Activated CD4-positive, alpha-beta T cell treated with anti-CD3 and anti-CD28 coated beads for 24 hours (primary cell): ENCODE results near the gene AMELX.

Source experiments
- DNase-seq, 2 donors: peaks; one replicate each; pipeline ENCODE4 v3.0.0-alpha.2; 2020; ENCODE audit warnings: low read depth in 2 of 2

Gene AMELX

DNA sequence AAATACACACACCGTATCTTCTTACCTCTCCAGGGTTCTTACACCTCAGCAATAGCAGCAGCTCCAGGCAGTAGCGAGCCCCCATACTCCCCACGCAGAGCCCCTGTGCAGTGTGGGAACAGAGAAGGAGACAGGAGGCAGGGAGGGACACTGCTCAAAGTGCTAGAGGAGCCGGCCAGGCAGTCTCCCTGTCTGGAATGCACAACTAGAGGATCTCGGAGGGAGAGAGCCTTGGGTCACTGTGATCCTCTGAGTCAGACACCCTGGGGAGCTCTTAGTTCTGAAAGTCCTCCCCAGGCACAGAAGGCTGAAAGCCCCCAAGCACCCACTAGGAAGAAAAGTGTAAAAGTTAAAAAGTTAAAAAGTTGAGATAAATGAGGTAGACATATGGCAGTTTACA is 16.0 kb downstream of the AMELX start:
- no peak for DNase-seq

DNA sequence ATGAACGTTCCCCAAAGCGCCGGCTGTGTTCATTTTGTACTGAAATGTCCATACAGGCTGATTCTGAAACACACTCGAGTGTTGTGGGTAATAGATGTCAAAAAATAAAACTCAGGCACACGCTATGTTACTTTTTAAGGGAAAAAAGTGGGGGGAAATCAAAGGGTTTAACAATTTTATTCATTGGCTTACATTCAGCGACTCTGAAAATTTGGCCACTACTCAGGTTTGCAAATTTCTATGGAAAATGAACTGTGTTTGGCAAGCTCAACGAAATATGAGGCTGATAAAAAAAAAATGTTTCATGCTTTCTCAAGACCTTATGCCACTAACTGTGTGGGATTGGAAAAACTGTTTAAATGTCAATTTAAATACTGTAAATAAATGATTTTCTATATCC is 18.5 kb downstream of the AMELX start:
- no peak for DNase-seq

DNA sequence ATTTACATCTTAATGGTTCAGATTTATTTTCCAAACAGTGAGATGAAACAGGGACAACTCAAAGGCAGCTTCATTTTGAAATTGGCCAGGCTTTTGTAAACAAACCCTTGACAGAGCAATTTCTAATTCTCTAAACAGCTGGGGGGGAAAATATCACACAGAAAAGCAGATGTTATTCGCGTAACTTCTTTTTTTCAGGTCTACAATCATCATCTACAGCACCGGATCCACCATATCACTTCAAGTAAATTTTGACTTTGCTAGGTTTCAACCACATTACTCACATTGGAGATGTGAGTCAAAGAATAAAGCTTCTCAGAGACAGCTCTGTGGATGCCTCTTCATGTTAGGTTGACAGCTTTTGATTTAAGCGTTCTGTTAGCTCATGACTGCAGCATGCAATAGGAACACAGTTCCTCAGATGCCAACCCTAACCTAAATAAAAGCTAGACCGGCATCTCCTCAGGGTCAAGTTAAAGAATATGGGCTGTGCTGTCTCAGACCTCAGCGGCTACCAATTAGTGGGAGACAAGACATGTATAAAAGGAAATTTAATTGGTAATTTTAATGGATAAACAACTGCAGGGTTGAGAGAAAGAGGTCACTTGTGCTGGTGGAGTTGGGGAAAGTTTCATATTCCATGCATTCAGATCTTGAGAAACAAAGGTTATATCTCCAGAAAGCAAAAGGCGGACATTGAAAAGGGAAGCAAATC is 26.8 kb downstream of the AMELX start:
- no peak for DNase-seq

DNA sequence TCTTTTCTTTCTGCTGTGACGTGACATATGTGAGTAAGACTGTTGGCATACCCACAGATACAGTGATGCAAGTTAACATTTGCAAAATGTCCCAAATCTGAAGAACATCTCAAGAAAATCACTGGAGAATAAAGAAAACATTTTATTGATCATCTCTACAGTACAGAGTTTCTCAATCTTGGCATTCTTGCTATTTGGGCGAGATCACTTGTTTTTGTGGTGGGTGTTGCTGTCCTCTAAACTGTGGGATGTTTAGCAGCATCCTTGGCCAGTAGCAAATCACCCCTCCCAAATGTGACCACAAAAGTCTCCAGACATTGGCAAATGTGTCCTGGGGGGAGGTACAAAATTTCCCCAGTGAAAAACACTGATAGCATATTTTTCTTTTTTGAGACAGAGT is 28.8 kb downstream of the AMELX start:
- no peak for DNase-seq

DNA sequence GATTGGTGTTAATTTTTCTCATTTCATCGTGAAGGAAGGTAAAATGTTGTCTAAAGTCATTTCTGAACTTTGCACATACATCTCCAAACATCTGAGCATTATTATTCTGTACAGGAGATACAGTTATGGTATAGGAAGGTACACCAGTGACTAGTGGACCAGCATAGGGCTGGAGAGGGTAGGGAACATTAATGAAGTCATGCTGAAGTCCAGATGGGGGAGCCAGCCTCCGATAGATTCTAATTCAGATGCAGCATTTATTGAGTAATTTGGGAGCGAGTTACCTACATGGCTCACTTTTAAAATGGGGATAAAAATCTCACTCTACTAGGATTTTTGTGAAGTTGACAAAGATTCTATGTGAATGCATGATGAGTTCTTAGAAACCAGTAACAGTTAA is 34.9 kb downstream of the AMELX start:
- no peak for DNase-seq

DNA sequence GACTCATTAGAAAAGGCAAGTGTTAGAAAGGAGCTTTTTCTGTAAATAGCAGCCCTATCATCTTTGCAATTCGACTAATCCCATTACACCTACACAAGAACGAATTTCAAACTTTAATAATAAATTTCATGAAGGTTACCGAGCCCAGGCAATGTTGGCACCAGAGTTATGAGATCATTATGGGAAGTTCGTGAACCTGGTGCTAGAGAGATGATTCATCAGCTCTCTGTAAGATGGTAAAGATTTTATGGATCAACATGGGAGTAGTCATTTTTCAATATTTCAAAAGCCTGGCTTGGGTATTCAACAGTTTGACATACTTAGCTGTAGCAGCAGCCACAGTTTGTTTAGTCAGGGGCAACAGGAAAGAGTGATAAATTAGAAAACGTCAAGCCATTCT is 35.8 kb downstream of the AMELX start:
- DNase-seq: no peak

DNA sequence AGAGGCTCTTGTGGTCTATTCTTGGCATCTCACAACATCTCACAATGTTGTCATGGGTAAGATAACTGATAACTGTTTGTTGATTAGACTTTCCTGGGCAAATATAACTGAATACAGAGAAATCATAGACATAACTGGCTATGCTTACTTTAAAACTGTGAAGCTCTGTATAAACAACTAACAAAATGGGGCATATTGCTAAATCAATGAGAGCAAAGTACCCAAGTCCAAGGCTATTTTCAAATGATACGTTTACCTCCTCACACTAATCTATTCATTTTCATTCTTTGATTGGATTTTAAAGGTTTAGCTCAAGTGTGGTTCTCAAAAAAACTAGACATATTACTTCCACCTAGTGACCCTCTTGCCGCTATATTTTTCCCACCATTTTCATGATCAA is 38.6 kb downstream of the AMELX start:
- no peak for DNase-seq

DNA sequence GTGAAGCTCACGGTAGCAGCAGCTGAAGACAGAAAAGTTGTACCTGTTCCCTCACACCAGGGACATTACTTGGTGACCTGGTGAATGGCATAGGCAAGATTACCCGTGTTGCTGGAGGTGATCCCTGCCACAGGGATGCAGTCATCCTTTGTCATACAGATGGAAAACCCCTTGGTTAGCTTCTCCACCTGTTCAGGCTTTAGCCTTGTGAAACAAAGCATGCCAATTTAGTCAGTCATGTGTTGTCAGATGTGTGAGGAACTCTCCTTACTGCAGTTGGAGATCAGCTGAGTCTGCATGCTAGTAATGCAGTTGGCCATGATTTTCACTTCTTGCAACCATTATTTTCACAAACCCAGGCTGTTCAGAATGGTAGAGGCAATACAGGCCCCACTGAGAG is 41.0 kb downstream of the AMELX start:
- DNase-seq: no peak

DNA sequence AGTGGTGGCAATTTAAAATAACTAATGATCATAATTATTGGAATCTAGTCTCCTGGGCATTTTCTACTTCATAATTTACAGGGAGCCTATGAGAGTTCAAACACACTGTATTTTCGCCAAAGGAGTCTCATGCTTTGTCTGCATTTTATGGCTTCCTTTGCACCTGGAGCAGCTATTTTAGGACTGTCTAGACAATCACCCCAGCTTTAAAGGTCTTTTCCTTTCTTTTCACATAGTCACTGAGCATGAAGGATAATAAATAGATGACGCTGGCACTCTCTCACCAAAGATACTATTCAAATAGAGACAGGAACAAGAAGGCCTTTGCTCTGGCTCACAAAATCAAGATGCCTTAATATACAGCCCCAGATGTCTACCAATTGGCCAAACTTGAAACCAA is 43.0 kb downstream of the AMELX start:
- no peak for DNase-seq

DNA sequence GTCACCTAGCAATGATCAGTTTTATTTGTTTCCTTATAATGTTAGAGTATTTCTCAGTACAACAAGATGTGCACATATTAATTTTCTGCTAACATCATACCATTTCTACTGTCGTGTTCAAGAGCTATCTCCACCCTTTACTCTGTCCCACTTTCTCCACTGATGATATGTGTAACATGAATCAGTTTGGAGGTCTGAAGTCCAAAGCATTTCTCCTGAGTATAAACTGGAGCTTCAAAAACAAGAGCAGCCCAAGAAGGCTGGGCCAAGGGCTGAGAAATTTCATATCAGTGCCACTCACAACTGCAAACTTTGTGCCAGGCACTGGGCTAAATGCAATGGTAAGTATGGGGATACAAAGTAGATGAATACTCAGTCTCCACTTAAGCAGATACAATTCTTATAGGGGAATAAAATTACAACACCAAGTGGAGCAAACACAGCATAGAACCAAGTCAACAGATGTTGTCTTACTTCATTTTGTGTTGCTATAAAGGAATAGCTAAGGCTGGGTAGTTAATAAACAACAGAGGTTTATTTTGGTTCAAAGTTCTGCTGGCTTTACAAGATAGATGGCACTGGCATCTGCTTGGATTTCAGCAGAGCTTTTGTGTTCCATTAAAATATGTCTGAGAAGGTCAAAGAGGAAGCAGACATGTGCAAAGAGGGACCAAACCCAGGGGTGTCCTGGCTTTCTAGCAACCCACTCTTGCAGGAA is 44.2 kb downstream of the AMELX start:
- no peak for DNase-seq

DNA sequence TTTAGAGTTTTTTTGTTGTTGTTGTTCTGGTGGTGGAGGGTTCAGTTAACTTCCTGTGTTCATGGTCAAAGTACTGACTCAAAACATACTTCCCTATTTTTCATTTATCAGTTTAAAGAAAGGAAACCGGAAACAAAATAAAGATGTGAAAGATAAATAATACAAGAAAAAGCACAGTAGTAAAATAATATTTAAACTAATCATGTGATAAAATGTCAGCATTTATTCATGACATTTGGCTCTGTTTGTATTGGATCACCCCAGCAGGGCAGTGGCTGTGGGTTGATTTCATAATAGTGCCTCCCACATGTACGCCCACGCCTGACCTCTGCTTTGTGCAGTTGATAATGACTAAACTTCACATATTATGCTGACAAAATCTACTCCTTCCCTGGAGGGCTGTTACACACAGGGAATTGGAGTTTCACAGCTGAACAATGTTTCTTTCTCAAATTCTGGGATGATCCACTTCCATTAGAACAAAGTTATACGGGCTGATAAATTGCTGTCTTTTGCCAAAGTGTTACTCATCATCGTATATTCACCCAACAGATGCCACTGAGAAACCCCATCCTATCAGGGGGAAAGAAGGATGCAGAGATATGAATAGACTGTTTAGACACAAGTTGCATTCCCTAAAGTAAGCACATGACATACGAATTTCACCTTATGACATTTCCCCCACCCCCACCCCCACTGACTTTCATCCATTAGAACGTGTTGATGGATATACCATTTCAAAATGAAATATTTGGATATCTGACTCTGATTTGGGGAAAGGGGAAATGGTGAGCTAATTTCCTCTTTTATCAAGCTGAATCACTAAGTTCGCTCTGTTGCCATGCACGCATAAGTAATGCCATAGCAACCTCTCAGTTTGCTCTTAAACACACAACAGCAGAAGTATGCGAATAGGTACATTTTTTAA is 48.3 kb downstream of the AMELX start:
- no peak for DNase-seq

DNA sequence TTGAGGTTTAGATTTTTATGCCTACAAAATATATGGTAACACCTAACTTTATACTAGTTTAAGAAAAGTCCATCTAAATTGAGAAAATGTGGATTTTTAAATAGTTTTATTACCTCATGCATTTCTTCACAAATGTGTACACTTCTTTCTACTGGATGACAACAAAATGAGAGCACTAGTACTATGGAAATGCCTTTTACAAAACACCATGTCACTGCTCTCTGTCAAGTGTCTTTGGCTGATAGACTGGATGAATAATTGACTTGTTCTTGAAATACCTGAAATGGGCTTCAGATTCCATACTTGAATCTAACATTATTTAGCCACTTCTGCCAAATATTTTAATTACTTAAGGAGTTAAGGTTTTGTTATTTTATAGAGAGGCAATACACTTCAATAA is 49.5 kb downstream of the AMELX start:
- DNase-seq: no peak

DNA sequence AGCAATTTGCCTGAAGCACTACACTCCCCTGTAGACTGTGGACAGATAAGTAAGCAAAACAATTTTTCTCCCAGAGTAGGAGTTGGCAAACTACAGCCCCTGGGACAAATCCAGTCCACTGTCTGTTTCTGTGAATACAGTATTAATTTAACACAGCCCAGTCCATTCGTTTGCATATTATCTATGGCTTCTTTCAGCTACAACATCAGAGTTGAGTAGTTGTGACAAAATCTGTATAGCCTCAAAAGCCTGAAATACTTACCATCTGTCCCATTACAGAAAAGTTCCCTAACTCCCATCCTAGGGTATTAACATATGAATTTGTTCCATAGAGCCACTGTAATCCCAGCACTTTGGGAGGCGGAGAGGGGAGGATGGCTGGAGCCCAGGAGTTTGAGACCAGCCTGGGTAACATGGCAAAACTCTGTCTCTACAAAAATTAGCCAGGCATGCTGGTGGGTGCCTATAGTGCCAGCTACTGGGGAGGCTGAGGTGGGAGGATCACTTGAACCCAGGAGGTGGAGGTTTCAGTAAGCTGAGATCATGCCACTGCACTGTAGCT is 53.0 kb downstream of the AMELX start:
- no peak for DNase-seq

DNA sequence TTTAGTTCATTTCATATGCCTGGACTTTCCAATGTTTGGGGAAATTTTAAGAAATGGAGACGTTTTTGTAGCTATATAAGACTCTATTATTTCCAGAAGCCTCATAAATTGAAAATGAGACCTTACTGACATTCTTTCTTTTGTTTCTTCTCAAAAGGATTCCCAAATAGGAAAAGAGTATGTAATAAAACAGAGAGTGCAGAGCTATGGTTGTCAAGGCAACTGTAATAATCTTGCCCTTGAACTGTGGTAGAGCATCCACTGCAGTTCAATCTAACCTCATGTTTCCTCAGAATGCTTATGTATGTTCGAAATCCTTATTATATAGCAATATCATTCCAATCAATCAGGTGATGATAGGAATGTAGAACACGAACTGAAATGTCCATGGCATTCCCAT is 54.1 kb downstream of the AMELX start:
- no peak for DNase-seq

DNA sequence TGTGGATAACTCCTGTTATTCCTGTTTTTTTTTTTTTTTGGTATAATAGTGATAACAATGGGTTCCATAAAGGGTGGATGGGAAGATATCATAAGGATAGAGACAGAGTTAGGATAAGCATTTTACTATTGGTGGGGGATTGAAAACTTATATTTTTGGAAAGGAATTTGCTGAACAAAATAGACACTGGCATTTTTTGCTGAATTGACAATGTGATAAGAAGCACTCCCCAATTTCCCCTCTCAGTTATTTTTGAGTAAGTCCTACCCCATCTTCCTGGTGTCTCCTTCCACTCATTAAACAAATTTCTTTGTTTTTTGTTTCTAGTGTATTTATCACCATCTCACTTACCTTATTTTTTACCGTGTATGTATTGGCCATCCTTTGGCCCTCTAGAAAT is 55.8 kb downstream of the AMELX start:
- DNase-seq: no peak

DNA sequence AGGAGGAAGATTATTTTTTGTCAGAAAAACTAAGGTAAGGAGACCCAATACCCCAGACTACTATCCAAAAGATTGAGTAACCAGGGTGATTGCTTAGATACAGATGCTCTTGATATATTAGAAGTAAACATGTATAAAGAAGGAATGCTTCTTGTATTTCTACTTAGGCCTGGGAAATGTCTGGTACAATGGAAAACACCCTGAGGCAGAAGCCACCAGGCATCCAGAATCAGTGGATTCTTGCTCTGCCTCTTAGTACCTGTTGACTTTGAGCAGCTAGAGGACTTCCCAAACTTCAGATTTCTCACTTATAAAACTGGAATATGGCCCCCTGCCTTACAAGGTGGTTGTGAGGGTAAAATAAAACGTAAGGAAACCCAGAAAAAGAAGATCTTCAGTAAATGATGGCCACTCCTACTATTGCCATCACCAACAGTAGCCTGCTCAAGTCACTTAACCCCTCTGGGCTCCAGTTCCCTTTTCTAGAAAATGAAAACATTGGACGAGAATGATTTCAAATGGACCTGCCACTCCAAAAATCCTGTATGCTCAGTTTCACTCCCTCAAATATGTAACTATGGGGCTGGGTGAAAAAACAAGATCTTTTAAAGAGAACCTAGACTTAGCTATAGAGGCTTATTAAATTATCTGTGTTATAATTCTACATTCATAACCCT is 56.6 kb downstream of the AMELX start:
- DNase-seq: no peak
